ENCODE measurements around the gene DOCK8. TPM values are rescaled to one million over a fixed set of nuclear protein-coding genes. Genes with fewer than 3 reads are reported as not detected.

The DOCK8 gene
- polyA plus RNA-seq, 4 donors = 12.1 to 14.7 (median 12.7) TPM

DNA sequence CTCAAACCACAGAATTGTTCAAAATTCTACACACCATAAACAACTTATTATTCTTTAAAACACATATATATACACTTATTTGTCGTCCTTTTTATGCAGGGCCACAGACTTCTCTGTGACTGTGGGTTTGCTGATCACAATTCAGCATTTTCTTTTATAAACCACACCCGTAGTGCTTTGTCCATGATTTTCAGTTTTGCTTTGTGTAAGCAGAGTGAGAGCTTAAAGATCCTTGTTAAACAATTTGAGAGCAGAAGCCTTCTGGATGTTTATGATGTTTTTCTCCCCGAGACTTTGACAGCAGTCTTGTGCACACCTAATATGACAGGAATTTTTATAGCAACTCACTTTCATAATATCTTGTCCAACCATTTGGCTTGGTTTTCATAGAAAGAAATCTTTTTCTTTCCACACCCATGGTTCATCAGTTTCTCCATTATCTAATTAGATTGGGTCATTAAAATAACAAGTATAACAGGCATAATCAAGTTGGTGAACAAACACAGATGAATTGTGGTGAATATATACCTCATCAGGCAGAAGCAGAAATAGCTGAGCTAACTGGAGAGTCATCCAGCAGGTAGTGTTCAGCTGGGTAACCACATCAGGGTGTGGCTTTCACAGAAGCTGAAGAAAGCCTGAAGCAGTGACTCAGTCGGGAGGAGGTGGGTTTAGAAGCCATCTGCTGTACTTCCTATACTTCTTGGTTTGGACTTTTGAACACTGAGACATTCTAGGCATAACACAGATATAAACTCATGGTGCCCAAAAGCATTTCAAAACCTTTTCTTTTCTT, 232.8 kb downstream of the DOCK8 start:
- no peak for DNase-seq (ENCODE audit: low read depth in 4 of 4, low spot score in 3 of 4)

DNA sequence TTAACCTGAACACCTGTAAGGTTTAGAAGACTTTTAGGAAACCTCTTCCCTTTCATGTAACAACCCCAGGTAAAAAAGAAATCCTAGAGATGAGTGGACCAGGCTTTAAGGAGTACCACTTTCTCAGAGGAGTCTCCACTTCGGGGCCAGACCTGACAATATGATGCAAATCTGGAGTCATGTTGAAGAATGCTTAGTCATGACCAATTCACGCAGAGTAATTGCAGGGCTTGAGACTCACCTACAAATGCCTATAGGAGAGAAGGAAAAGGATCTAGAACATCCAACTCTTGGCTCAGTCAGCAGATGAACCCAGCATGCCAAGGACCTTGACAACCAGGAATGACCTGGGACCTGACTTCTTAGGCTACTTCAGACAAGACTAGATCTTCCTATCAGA, 235.4 kb downstream of the DOCK8 start:
- DNase-seq (ENCODE audit: low read depth in 4 of 4, low spot score in 3 of 4) = no peak

DNA sequence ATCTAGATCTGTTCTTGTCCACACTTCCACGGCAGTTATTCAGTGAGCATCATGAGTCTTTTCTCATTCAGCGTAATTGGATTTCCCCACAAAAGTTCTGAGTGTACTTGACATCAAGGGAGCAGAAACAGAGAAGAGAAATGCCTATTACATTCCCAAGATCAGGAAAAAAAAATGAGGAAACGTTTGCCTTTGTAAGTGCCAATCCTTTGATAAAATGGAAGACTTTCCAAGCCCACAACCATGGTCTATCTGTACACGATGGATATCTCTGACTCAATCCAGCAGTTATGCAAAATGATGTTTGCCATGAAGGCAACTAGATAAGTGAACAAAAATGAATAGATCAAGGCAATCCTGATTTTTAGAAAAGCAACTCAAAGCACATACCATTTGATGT, 235.9 kb downstream of the DOCK8 start:
- DNase-seq (ENCODE audit: low read depth in 4 of 4, low spot score in 3 of 4) = no peak

- no peak for DNase-seq (ENCODE audit: low read depth in 4 of 4, low spot score in 3 of 4)
These were observed 239.2 kb downstream of the DOCK8 start for GRCh38 chr9:453832-454231.

DNA sequence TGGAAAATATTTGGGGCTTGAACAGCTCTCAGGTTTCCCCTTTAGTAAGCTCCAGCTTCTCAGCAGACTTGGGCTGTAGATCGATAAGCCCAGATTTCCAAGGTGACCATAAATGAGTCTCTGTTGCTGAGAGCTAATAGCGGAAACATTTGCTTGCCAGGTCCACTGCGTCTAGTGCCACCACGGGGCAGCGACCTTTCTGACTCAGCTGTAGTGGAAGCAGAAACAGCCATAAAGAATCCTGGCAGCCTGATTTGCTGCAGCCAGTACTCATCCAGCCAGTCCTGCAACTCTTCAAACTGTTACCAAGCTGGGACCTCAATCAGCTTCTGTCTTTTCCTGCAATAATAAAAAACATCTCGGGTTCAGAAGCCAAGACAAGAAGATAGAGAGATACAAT, 241.7 kb downstream of the DOCK8 start:
- DNase-seq (ENCODE audit: low read depth in 4 of 4, low spot score in 3 of 4) = no peak

DNA sequence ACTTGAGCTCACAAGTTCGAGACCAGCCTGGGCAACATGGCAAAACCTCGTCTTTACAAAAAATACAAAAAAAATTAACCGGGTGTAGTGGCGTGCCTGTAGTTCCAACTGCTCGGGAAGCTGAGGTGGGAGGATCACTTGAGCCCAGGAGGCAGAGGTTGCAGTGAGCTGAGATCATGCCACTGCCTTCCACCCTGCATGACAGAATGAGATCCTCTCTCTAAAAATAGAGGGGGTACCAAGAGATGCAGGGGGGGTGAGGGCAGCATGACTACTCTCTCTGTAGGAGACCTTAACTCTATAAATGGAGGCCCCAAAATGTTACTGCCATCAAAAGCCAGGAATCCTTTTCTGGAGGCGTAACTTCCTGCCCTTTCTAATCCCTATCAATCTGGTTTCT, 243.9 kb downstream of the DOCK8 start:
- DNase-seq (ENCODE audit: low read depth in 4 of 4, low spot score in 3 of 4) = no peak

DNA sequence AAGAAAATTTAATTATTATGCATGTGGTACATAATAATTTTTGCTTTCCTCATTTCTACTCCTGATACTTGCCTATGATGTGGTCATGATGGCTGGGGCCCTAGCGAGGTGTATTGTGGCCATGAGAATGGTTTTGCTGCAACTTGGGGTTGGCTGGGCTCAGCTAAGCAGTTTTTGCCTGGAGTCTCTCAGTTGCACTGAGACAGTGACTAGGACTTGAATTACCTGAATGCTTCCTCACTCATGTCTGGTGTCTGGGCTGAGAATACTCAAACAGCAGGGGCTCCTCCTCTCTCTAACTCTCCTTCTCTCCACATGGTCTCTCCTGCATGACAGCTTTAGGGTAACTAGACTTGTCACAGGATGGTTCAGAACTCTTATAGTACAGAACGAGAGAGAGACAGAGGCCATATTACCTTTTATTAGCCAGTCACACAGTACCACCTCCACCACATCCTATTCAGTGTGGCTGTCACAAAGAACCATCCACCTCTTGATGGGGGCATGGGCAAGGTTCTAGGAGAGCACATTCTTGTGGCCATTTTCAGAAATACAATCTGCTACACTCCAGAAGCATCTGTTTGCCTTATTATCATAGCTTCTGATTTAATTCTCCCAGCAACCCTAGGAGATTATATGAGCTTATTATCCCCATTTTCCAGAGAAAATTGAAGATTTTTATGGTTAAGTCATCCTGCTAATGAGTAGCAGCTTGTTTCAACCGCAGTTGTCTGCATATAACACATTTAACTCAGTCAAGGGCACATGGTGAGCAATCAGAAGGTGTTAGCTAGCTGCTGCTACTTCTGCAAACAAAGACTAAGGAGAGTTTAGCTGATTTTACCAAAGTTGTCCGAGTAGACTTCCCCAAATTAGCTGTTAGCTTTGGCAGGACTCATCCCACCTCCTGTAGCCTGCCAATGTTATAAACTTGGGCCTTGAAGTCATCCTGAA, 245.1 kb downstream of the DOCK8 start:
- DNase-seq (ENCODE audit: low read depth in 4 of 4, low spot score in 3 of 4) = no peak

DNA sequence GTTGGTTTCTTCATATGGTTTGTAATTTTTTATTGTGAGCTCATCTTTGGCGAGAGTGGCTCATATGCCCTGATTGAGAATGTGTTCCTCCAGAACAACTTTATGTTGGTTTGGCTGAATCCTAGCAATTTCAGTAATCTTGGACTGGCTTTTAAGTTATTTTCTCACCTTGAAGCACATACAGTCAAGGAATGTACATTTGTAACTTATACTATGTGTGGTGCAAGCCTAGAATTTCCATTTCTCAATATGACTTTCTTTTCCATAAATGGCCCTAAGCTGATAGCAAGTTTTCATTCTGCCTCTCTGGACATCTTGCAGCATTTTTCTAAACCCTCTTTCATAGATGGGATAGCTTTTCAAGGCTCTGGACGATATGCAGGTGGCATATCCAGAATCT, 247.5 kb downstream of the DOCK8 start:
- DNase-seq (ENCODE audit: low read depth in 4 of 4, low spot score in 3 of 4) = no peak

DNA sequence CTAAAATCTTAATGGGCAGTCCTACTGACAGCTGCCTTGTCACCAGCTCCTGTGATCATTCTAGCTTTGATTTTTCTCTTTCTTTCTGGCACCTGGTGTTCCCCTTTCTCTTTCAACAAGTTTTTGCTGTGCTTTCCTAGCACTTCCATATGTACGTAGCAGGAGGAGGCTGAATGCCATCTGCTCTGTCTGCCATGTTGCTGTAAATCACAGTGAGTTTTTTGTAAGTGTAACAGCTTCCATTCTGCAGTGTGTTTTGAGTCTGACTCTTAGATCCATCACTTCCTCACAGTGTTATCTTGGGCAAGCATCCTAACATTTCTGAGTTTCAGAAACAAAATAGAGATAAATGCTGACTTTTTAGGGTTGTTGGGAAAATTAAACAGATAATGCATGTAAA, 247.9 kb downstream of the DOCK8 start:
- DNase-seq (ENCODE audit: low read depth in 4 of 4, low spot score in 3 of 4) = no peak

DNA sequence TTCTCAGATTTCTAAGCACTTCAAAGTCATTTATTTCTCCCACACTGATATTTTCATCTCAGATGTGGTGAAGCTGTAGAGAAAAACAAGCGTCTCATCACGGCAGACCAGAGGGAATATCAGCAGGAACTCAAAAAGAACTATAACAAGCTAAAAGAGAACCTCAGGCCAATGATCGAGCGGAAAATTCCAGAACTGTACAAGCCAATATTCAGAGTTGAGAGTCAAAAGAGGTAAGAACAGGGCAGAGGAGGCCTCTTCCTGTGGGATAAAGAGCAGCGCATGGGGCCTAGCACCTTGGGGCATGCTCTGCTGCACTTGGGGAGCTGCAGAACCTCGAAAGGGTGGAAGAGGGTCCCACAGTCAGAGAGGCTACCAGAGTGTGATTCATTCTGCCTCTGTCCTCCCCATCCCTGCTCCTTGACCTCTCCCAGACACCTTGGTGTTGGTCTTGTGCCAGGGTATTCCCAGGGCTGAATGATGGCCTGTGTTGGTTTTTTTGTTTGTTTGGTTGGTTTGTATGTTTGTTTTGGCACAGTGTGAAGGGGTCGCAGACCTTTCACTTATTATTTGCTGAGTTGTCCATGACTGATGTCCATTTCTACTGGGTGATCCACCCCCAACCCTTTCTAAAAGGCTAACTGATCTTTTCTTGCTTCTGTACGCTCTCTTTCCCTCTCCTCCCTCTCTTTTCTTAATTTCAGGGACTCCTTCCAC, 248.9 kb downstream of the DOCK8 start:
- no peak for DNase-seq (ENCODE audit: low read depth in 4 of 4, low spot score in 3 of 4)

GRCh38 chr9:466747-467146, 252.1 kb downstream of the DOCK8 start:
- DNase-seq (ENCODE audit: low read depth in 4 of 4, low spot score in 3 of 4) = no peak

- no peak for DNase-seq (ENCODE audit: low read depth in 4 of 4, low spot score in 3 of 4)
These were observed 254.2 kb downstream of the DOCK8 start for GRCh38 chr9:468766-469426.

DNA sequence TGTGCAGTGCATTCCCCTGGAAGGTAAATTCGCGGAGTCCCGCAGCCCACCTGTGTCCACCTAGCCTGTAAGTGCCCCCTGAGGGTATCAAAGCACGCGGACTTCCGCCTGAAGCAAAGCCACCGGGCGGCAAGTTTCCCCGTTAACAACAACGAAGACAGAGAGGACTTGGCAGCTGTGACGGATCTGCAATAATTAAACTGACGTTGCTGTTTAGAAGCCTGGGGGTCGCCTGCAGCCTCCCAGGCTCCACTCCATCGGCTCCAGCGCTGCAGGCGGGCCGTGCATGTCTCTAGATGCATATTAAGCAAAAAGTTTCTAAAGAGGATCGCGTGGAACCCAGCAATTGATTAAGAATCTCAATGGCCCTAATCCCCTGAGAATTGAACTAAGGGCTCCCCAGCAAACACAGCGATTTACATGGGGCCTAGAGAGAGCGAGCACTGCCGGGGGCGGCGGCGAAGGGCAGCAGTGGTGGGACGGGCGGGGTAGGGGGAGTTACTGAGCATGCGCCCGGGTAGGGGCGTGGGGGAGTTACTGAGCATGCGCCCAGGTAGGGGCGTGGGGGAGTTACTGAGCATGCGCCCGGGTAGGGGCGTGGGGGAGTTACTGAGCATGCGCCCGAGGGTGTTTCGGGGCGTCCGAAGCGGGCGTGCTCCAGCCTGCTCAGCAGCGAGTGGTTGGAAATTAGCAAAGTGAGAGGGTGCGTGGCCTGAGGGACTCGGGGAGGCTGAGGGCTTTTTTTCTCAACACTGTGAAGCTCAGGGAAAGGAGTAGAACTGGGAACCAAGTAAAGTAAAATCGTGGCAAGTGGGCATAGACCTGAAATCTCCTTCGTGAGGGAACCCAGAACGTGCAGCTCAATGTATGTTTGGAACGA, 255.2 kb downstream of the DOCK8 start:
- DNase-seq (ENCODE audit: low read depth in 4 of 4, low spot score in 3 of 4) = peak; percentile 75 to 86 (median 83)

DNA sequence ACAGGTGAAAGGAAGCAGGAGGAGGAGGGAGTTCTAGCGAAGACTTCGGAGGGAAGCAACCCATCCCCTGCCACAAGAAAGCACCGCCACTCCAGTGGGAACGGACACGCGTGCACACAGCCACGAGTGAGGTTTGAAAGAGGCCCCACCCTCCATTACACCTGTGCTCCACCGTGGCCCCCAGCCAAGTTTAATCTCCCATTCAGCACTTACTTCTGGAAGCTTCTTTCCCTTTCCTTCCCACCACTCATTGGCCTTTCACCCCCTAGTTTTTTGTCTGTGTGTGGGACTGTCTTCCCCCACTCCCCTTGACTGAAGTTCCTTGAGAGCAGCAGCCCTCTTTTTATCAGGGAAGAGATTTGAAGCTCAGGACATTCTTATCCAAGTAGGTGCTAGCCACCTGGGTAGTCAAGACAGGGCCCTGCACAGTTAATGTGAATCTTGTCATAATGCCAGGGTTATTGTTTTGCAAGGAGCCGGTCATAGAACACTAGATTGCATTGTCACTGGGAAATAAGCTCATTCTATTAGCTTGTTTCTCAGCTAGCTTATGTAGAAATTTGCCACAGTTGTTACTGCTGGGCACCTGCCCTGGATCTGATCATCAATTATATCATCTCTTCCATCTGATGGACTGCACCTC, 256.0 kb downstream of the DOCK8 start:
- no peak for DNase-seq (ENCODE audit: low read depth in 4 of 4, low spot score in 3 of 4)

GRCh38 chr9:471320-471719, 256.7 kb downstream of the DOCK8 start:
- DNase-seq (ENCODE audit: low read depth in 4 of 4, low spot score in 3 of 4) = no peak

- no peak for DNase-seq (ENCODE audit: low read depth in 4 of 4, low spot score in 3 of 4)
These were observed 257.9 kb downstream of the DOCK8 start for GRCh38 chr9:472479-473075.

DNA sequence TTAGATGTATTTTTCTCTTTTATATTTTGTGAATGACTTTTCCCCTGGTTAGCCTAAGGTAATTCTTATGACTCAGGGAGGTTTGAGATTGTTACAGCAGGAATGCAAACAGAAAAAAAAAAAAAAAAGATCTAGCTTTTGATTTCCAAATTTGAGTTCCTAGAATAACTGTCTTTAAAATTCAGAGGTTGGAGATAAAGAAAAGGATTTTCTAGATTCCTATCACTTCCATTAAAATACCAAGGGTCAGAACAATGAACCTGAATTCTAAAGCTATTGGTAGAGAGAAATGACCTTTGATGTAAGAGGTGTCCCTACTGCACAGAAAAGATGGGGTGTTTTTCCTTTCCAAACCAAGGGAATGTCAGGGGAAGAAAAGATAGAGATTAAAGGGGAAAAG, 262.5 kb downstream of the DOCK8 start:
- DNase-seq (ENCODE audit: low read depth in 4 of 4, low spot score in 3 of 4) = no peak

GRCh38 chr9:479304-479970, 264.8 kb downstream of the DOCK8 start:
- no peak for DNase-seq (ENCODE audit: low read depth in 4 of 4, low spot score in 3 of 4)
